B cell (primary cell): ENCODE measurements around the gene PRKCZ. TPM values are rescaled to one million over a fixed set of nuclear protein-coding genes. Genes with fewer than 3 reads are reported as not detected.

ENCODE experiments used
- ATAC-seq: fragments of 200-7000 bp; cut with Tn5 transposase; one replicate; pipeline ENCODE4 v1.10.0; 2021; ENCODE audit warnings: low read depth, mild to moderate bottlenecking, moderate number of reproducible peaks, moderate library complexity
- CTCF ChIA-PET: fragments of 350-600 bp; sonication (Branson Sonifier 250); formaldehyde crosslinking; loops from one replicate; lab custom pipeline; 2021; ENCODE audit warnings: antibody characterized with exemption, inconsistent platforms; lab: Charles Lee
- POLR2A ChIA-PET: fragments of 350-600 bp; sonication (Branson Sonifier 250); formaldehyde crosslinking; loops from one replicate; lab custom pipeline; 2021; ENCODE audit warnings: antibody characterized with exemption; lab: Charles Lee
- DNase-seq: peaks from one replicate; pipeline ENCODE4 v3.0.0; 2013
- H2AFZ ChIP-seq: 2 replicates; pipeline ENCODE4 v1.6.1; 2012; ENCODE audit warnings: mild to moderate bottlenecking, low read depth, low read length; ENCODE audit not compliant: insufficient read depth, poor library complexity, severe bottlenecking
- H3K27ac ChIP-seq, 2 donors: 1 replicate in 1 of 2; 2 replicates in 1 of 2; pipeline ENCODE4 v1.5.1; 2012 to 2013; ENCODE audit warnings: low read length in 2 of 2, mild to moderate bottlenecking in 2 of 2, moderate library complexity in 1 of 2
- H3K27me3 ChIP-seq, 4 experiments: fragments of 200-600 bp in 1 of 4; sonication (generic) in 1 of 4; replicated peaks in 1 of 4; 1 replicate in 2 of 4; 2 replicates in 2 of 4; pipeline versions ENCODE4 v1.6.1 to v1.7.0; 2013 to 2016; ENCODE audit warnings: low read length in 3 of 4, mild to moderate bottlenecking in 2 of 4, mixed read lengths in 1 of 4, moderate library complexity in 1 of 4; ENCODE audit not compliant: insufficient read depth in 4 of 4, control insufficient read depth in 3 of 4; ENCODE audit errors: control extremely low read depth in 1 of 4
- H3K36me3 ChIP-seq, 2 experiments: replicated peaks in 1 of 2; 1 replicate in 1 of 2; 2 replicates in 1 of 2; pipeline versions ENCODE4 v1.6.1 to v1.7.1; 2013; ENCODE audit warnings: low read length in 1 of 2; ENCODE audit not compliant: insufficient read depth in 2 of 2, control insufficient read depth in 1 of 2; ENCODE audit errors: control extremely low read depth in 1 of 2, extremely low read depth in 1 of 2
- H3K4me1 ChIP-seq, 2 donors: fragments of 200-600 bp in 1 of 2; sonication (generic) in 1 of 2; 1 replicate in 1 of 2; 2 replicates in 1 of 2; pipeline versions ENCODE4 v1.5.1 to v1.6.1; 2013 to 2017; ENCODE audit warnings: low read length in 2 of 2; ENCODE audit not compliant: control insufficient read depth in 2 of 2, insufficient read depth in 2 of 2
- H3K4me2 ChIP-seq: replicated peaks from 2 replicates; pipeline ENCODE3; 2012; ENCODE audit warnings: mild to moderate bottlenecking, low read depth, low read length; ENCODE audit not compliant: poor library complexity, severe bottlenecking
- H3K4me3 ChIP-seq, 5 experiments: fragments of 200-600 bp in 1 of 5; sonication (generic) in 1 of 5; 1 replicate in 3 of 5; 2 replicates in 2 of 5; pipeline versions ENCODE4 v1.5.1 to v1.7.0; 2011 to 2016; ENCODE audit warnings: low read length in 4 of 5, mild to moderate bottlenecking in 4 of 5, low read depth in 2 of 5, control low read depth in 1 of 5, moderate library complexity in 1 of 5; ENCODE audit not compliant: insufficient read depth in 1 of 5; ENCODE audit errors: control extremely low read depth in 1 of 5, extremely low read depth in 1 of 5
- H3K79me2 ChIP-seq: fragments of 200-600 bp; sonication (generic); one replicate; pipeline ENCODE4 v1.6.0; 2016; ENCODE audit warnings: low read length; ENCODE audit not compliant: control insufficient read depth, insufficient read depth
- H3K9ac ChIP-seq: fragments of 200-600 bp; sonication (generic); 2 replicates; pipeline ENCODE4 v1.6.1; 2017; ENCODE audit warnings: mild to moderate bottlenecking, low read length, moderate library complexity
- H3K9me3 ChIP-seq, 3 donors: one replicate each; pipeline versions ENCODE4 v1.6.1 to v1.7.1; 2013; ENCODE audit warnings: low read length in 2 of 3; ENCODE audit not compliant: control insufficient read depth in 2 of 3, insufficient read depth in 1 of 3; ENCODE audit errors: control extremely low read depth in 1 of 3
- H4K20me1 ChIP-seq: 2 replicates; pipeline ENCODE4 v1.6.0; 2012; ENCODE audit warnings: mild to moderate bottlenecking, low read length; ENCODE audit not compliant: insufficient read depth, control insufficient read depth, poor library complexity, severe bottlenecking
- H3K27ac Mint-ChIP-seq: one replicate; pipeline ENCODE4 v1.8.0; 2021; ENCODE audit warnings: mixed read lengths
- H3K27me3 Mint-ChIP-seq: one replicate; pipeline ENCODE4 v1.8.0; 2021; ENCODE audit warnings: mixed read lengths
- H3K4me1 Mint-ChIP-seq: one replicate; pipeline ENCODE4 v1.8.0; 2021; ENCODE audit warnings: mixed read lengths
- H3K4me3 Mint-ChIP-seq: one replicate; pipeline ENCODE4 v1.8.0; 2021; ENCODE audit warnings: mixed read lengths
- H3K9me3 Mint-ChIP-seq: one replicate; pipeline ENCODE4 v1.8.0; 2022; ENCODE audit warnings: mixed read lengths; ENCODE audit not compliant: insufficient read depth
- CTCF ChIP-seq: fragments of 200-600 bp; IDR thresholded peaks from one replicate; pipeline ENCODE4 v1.8.0; 2022; ENCODE audit warnings: antibody characterized with exemption, mild to moderate bottlenecking
- EZH2 ChIP-seq: IDR thresholded peaks from 2 replicates; pipeline ENCODE4 v1.6.1; 2012; ENCODE audit warnings: borderline replicate concordance, low read depth, mild to moderate bottlenecking, moderate library complexity, low read length; ENCODE audit not compliant: insufficient read depth, poor library complexity, severe bottlenecking
- WGBS: methylation state at CpG from one replicate; pipeline ENCODE4 v1.1.5; 2013; ENCODE audit warnings: missing lambda C conversion rate; ENCODE audit not compliant: insufficient coverage; 5-methylcytosine and 5-hydroxymethylcytosine counted together
- intact Hi-C: fragments of 100-400 bp; cut with micrococcal nuclease; formaldehyde crosslinking; loops from one replicate; pipeline ENCODE4 v1.10.0; 2022
- polyA plus RNA-seq: library from polyadenylated mRNA; depleted of rRNA; stranded (reverse); fragments of >200 nt; gene quantifications from 2 replicates; pipeline ENCODE4 v1.2.3, GENCODE V29; 2012
- total RNA-seq, 2 donors: library from RNA; stranded (reverse); fragments of 120-200 nt in 1 of 2; gene quantifications; 1 replicate in 1 of 2; 2 replicates in 1 of 2; pipeline versions ENCODE4 v1.2.3 to v1.2.4, GENCODE V29; 2013 to 2022

Gene PRKCZ
- total and polyA plus RNA-seq, 2 donors (not counting 1 experiment from before 2014, with no cell fraction given): 17.9 to 53.2 TPM

- no peak overlapping the region for H3K9ac ChIP-seq
- Mint-ChIP-seq H3K4me3 (peak overlapping the region; percentile 35), H3K27me3 (no peaks in the 10 kb centered on the region), H3K9me3 (no peaks in the 10 kb centered on the region), H3K27ac (peak overlapping the region; percentile 80), H3K4me1 (peaks cover 44% of the 10 kb centered on the region)
- peaks cover 50 to 63% of the 10 kb centered on the region in 2 donors for H3K4me1 ChIP-seq
- TF ChIP-seq CTCF (no peak), EZH2 (no peak)
- no peaks in the 10 kb centered on the region for H3K36me3 ChIP-seq
- H2AFZ ChIP-seq: no peak overlapping the region
- no peaks in the 10 kb centered on the region for H4K20me1 ChIP-seq
- DNase-seq (peak; percentile 45), ATAC-seq (no peak)
- no peaks in the 10 kb centered on the region for H3K27me3 ChIP-seq
- WGBS: 63% methylated on average over 3 of the region's 9 CpGs
- intact Hi-C loops: no loop called here
- H3K4me3 ChIP-seq: no peak overlapping the region
- CTCF ChIA-PET: interaction anchor here (0.8 to 1.4 kb wide), 2 partner anchors 179 to 213 kb away, joined by 3 to 14 read pairs; no protein-coding TSS in a partner anchor
- H3K27ac ChIP-seq: peak overlapping the region; percentile 18 to 55
- peak overlapping the region; percentile 35 for H3K4me2 ChIP-seq
- peaks cover 0 to 3% (median 0%) of the 10 kb centered on the region in 3 donors for H3K9me3 ChIP-seq
- H3K79me2 ChIP-seq: peaks cover 6% of the 10 kb centered on the region
- POLR2A ChIA-PET: no interaction called here
Observed at GRCh38 chr1:2202008-2202575, 151.9 kb downstream of the PRKCZ start.

- TF ChIP-seq EZH2 (no peak), CTCF (no peak)
- no peaks in the 10 kb centered on the region for H3K27me3 ChIP-seq
- Mint-ChIP-seq H3K4me3 (peak overlapping the region; percentile 26), H3K9me3 (no peaks in the 10 kb centered on the region), H3K27me3 (no peaks in the 10 kb centered on the region), H3K4me1 (peaks cover 44% of the 10 kb centered on the region), H3K27ac (no peak overlapping the region)
- intact Hi-C loops: no loop called here
- CTCF ChIA-PET: interaction anchor here (0.8 to 2.1 kb wide), 5 partner anchors 8 to 212 kb away, joined by 3 to 18 read pairs (median 6); partner anchors contain the start of gene FAAP20
- H3K27ac ChIP-seq: peak overlapping the region in 1 of 2 donors; percentile 55
- H3K9ac ChIP-seq: no peak overlapping the region
- POLR2A ChIA-PET: no interaction called here
- H3K79me2 ChIP-seq: peaks cover 2% of the 10 kb centered on the region
- WGBS: 97% methylated on average over 13 of the region's 15 CpGs
- H3K4me3 ChIP-seq: no peak overlapping the region
- DNase-seq (peak; percentile 42), ATAC-seq (no peak)
- H2AFZ ChIP-seq: no peak overlapping the region
- H3K9me3 ChIP-seq: peaks cover 0 to 3% (median 0%) of the 10 kb centered on the region in 3 donors
- no peaks in the 10 kb centered on the region for H4K20me1 ChIP-seq
- H3K36me3 ChIP-seq: no peaks in the 10 kb centered on the region
- no peak overlapping the region for H3K4me2 ChIP-seq
- peaks cover 50 to 62% of the 10 kb centered on the region in 2 donors for H3K4me1 ChIP-seq
Observed at GRCh38 chr1:2202843-2203601, 152.8 kb downstream of the PRKCZ start.
